PC-3 (cell line): ENCODE measurements around the gene LELP1. TPM values are rescaled to one million over a fixed set of nuclear protein-coding genes. Genes with fewer than 3 reads are reported as not detected.
A peak's percentile ranks its signal among the peaks of the same experiment; 100 is the strongest.

Experiments used
- ATAC-seq: fragments of 200-7000 bp; cut with Tn5 transposase; 2 replicates; pipeline ENCODE4 v1.9.1; 2020; ENCODE audit warnings: mild to moderate bottlenecking, moderate library complexity
- BruUV-seq: library from RNA; stranded (reverse); fragments of 400-500 nt; replicated peaks from 2 replicates; lab custom pipeline; 2021; lab: Mats Ljungman, UMichigan
- CTCF ChIA-PET: fragments of 300-600 bp; sonication (Branson Sonifier 250); formaldehyde crosslinking; loops from one replicate; lab custom pipeline; 2022; ENCODE audit warnings: antibody characterized with exemption; lab: Charles Lee
- POLR2A ChIA-PET: fragments of 300-600 bp; sonication (Branson Sonifier 250); formaldehyde crosslinking; loops from one replicate; lab custom pipeline; 2022; ENCODE audit warnings: antibody characterized with exemption; ENCODE audit not compliant: unreplicated experiment; lab: Charles Lee
- DNase-seq: peaks from one replicate; pipeline ENCODE4 v3.0.0-alpha.2; 2015
- H2AFZ ChIP-seq: fragments of 300-600 bp; sonication (generic); 2 replicates; pipeline ENCODE4 v1.6.0; 2016; ENCODE audit warnings: antibody characterized with exemption, low read length
- H3F3A ChIP-seq: fragments of 300-600 bp; sonication (generic); one replicate; pipeline ENCODE4 v1.6.0; 2017; ENCODE audit warnings: antibody characterized with exemption, low read length, control low read depth, mild to moderate bottlenecking; ENCODE audit not compliant: unreplicated experiment
- H3K27ac ChIP-seq: fragments of 300-600 bp; sonication (generic); 2 replicates; pipeline ENCODE4 v1.5.1; 2016; ENCODE audit warnings: mild to moderate bottlenecking, low read length
- H3K27me3 ChIP-seq: fragments of 300-600 bp; sonication (generic); 2 replicates; pipeline ENCODE4 v1.6.1; 2016; ENCODE audit warnings: low read length, mixed read lengths
- H3K36me3 ChIP-seq: fragments of 300-600 bp; sonication (generic); 2 replicates; pipeline ENCODE4 v1.6.1; 2016; ENCODE audit warnings: low read depth, mixed run types, low read length, mixed read lengths
- H3K4me1 ChIP-seq: fragments of 300-600 bp; sonication (generic); 2 replicates; pipeline ENCODE4 v1.5.1; 2016; ENCODE audit warnings: low read length; ENCODE audit not compliant: insufficient read depth
- H3K4me2 ChIP-seq: fragments of 300-600 bp; sonication (generic); 2 replicates; pipeline ENCODE4 v1.6.0; 2016; ENCODE audit warnings: low read length
- H3K4me3 ChIP-seq: fragments of 300-600 bp; sonication (generic); 2 replicates; pipeline ENCODE4 v1.5.1; 2016; ENCODE audit warnings: mild to moderate bottlenecking, low read length, mixed read lengths
- H3K79me2 ChIP-seq: fragments of 300-600 bp; sonication (generic); 2 replicates; pipeline ENCODE4 v1.6.1; 2017; ENCODE audit warnings: low read length, mixed read lengths
- H3K9ac ChIP-seq: fragments of 300-600 bp; sonication (generic); 2 replicates; pipeline ENCODE4 v1.6.0; 2016; ENCODE audit warnings: mild to moderate bottlenecking, low read length
- H3K9me2 ChIP-seq: fragments of 300-600 bp; sonication (generic); replicated peaks from 2 replicates; pipeline ENCODE4 v1.6.1; 2016; ENCODE audit warnings: mixed run types, low read length, mixed read lengths
- H3K9me3 ChIP-seq: fragments of 300-600 bp; sonication (generic); 2 replicates; pipeline ENCODE4 v1.6.1; 2016; ENCODE audit warnings: low read length, mixed read lengths
- H4K20me1 ChIP-seq: fragments of 300-600 bp; sonication (generic); 2 replicates; pipeline ENCODE4 v1.6.1; 2016; ENCODE audit warnings: low read length, mixed read lengths
- EZH2 ChIP-seq: fragments of 300-600 bp; sonication (generic); IDR thresholded peaks from one replicate; pipeline ENCODE4 v1.6.1; 2017; ENCODE audit warnings: antibody characterized with exemption, mild to moderate bottlenecking, low read length; ENCODE audit not compliant: unreplicated experiment
- EZH2phosphoT487 ChIP-seq: fragments of 300-600 bp; sonication (generic); IDR thresholded peaks from 2 replicates; pipeline ENCODE4 v1.6.1; 2018; ENCODE audit warnings: mild to moderate bottlenecking, antibody characterized with exemption, low read length, borderline replicate concordance
- intact Hi-C: fragments of 100-400 bp; cut with micrococcal nuclease; formaldehyde crosslinking; loops from 2 replicates; pipeline ENCODE4 v1.9.0; 2023
- total RNA-seq: library from RNA; depleted of rRNA; stranded (reverse); fragments of >200 nt; gene quantifications from 2 replicates; pipeline ENCODE4 v1.2.3, GENCODE V29; 2014
- TF ChIP-seq, protein P1 (sequence below): fragments of 300-600 bp; sonication (generic); conservative IDR thresholded peaks from 2 replicates; pipeline ENCODE4 v1.5.1; 2017; ENCODE audit warnings: antibody characterized with exemption, low read depth, mild to moderate bottlenecking, low read length

The LELP1 gene
- total RNA-seq, 1 experiment from 2014 or later, result not detected

- CTCF ChIA-PET, result no interaction called here
- POLR2A ChIA-PET, result no interaction called here
Measured at GRCh38 chr1:153232553-153232952, 29.3 kb downstream of the LELP1 start.

GRCh38 chr1:153233448-153233847 is 30.2 kb downstream of the LELP1 start:
- no peak for ATAC-seq
- Histone ChIP-seq H2AFZ (no peak overlapping the region), H3K4me2 (no peak overlapping the region), H3K4me1 (no peaks in the 10 kb centered on the region), H3F3A (no peaks in the 10 kb centered on the region), H3K9ac (no peak overlapping the region), H3K9me2 (no peaks in the 10 kb centered on the region), H3K27me3 (peaks cover 44% of the 10 kb centered on the region), H3K36me3 (no peaks in the 10 kb centered on the region), H3K4me3 (no peak overlapping the region), H3K27ac (no peak overlapping the region), H3K9me3 (no peaks in the 10 kb centered on the region), H3K79me2 (no peaks in the 10 kb centered on the region), H4K20me1 (no peaks in the 10 kb centered on the region)
- intact Hi-C loops, result no loop called here
- TF ChIP-seq EZH2 (no peak), EZH2phosphoT487 (no peak)
- TF ChIP-seq, protein P1, sequence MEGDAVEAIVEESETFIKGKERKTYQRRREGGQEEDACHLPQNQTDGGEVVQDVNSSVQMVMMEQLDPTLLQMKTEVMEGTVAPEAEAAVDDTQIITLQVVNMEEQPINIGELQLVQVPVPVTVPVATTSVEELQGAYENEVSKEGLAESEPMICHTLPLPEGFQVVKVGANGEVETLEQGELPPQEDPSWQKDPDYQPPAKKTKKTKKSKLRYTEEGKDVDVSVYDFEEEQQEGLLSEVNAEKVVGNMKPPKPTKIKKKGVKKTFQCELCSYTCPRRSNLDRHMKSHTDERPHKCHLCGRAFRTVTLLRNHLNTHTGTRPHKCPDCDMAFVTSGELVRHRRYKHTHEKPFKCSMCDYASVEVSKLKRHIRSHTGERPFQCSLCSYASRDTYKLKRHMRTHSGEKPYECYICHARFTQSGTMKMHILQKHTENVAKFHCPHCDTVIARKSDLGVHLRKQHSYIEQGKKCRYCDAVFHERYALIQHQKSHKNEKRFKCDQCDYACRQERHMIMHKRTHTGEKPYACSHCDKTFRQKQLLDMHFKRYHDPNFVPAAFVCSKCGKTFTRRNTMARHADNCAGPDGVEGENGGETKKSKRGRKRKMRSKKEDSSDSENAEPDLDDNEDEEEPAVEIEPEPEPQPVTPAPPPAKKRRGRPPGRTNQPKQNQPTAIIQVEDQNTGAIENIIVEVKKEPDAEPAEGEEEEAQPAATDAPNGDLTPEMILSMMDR, result no peak
- ChIA-PET POLR2A (no interaction called here), CTCF (no interaction called here)
- BruUV-seq, result no TSS peak
- no peak for DNase-seq

More at GRCh38 chr1:153232553-153232952, 29.3 kb downstream of the LELP1 start:
- Histone ChIP-seq H3K27me3 (peaks cover 43% of the 10 kb centered on the region), H3K79me2 (no peaks in the 10 kb centered on the region), H3K36me3 (no peaks in the 10 kb centered on the region), H3K9me3 (no peaks in the 10 kb centered on the region), H2AFZ (no peak overlapping the region), H3K9ac (no peak overlapping the region), H4K20me1 (no peaks in the 10 kb centered on the region), H3K9me2 (no peaks in the 10 kb centered on the region), H3F3A (no peaks in the 10 kb centered on the region), H3K4me1 (no peaks in the 10 kb centered on the region), H3K4me2 (no peak overlapping the region), H3K27ac (no peak overlapping the region), H3K4me3 (no peak overlapping the region)
- ATAC-seq (no peak), DNase-seq (no peak)
- intact Hi-C loops, result no loop called here
- no peak for TF ChIP-seq EZH2
- BruUV-seq, result no TSS peak

DNA sequence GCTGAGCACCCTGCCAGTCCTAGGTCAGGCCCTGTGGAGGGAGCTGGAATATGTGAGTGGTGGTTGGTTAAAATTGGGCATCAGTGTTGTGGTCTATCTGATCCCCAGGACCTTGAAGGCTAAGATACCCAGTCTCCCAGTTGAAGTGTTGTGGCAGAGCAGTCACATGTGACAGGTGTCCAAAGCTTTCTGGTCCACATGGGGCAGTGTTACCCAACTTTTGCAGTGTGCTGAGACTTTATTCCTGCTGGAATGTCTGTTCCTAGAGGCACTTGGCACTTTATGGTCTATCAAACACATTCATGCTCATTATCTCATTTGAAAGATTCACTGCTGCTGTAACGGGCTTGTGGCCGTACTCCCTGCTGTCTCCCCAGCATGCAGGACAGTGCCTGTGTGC is 35.3 kb downstream of the LELP1 start:
- intact Hi-C loops, result no loop called here
- no peak for TF ChIP-seq EZH2
- TF ChIP-seq, protein P1, result peak; percentile 46
- BruUV-seq, result no TSS peak
- Histone ChIP-seq H3K9me2 (no peaks in the 10 kb centered on the region), H4K20me1 (no peaks in the 10 kb centered on the region), H3K9me3 (no peaks in the 10 kb centered on the region), H3K4me3 (no peak overlapping the region), H3K79me2 (no peaks in the 10 kb centered on the region), H3K9ac (no peak overlapping the region), H3K36me3 (no peaks in the 10 kb centered on the region), H3K4me1 (no peaks in the 10 kb centered on the region), H2AFZ (no peak overlapping the region), H3K4me2 (no peak overlapping the region), H3K27me3 (peaks cover 58% of the 10 kb centered on the region), H3F3A (no peaks in the 10 kb centered on the region), H3K27ac (no peak overlapping the region)
- no peak; the same call in 1 of the 2 replicates for ATAC-seq
- ChIA-PET POLR2A (no interaction called here), CTCF (no interaction called here)
- DNase-seq, result peak; percentile 18
